GM12878 (cell line): ENCODE data around the gene LRP10. TPM values are rescaled to one million over a fixed set of nuclear protein-coding genes. Genes with fewer than 3 reads are reported as not detected.
A peak's percentile ranks its signal among the peaks of the same experiment; 100 is the strongest.

Experiments
- ASH2L ChIP-seq: fragments of 300-600, 200-600 bp; sonication (generic); IDR thresholded peaks from 2 replicates; pipeline ENCODE4 v1.6.1; 2017; ENCODE audit warnings: low read depth, mild to moderate bottlenecking, borderline replicate concordance
- BCL11A ChIP-seq: IDR thresholded peaks from 2 replicates; pipeline ENCODE4 v1.6.1; 2011; ENCODE audit warnings: low read depth, low read length
- BRCA1 ChIP-seq: IDR thresholded peaks from 2 replicates; pipeline ENCODE4 v1.6.1; 2011; ENCODE audit warnings: low read depth, low read length, improper control_type of control experiment
- CEBPB ChIP-seq, 2 experiments: fragments of 150-350 bp in 1 of 2; IDR thresholded peaks; 2 replicates each; pipeline ENCODE4 v1.6.1; 2012 to 2014; ENCODE audit warnings: low read depth in 2 of 2, low read length in 2 of 2, borderline replicate concordance in 1 of 2, inconsistent platforms in 1 of 2
- CUX1 ChIP-seq: IDR thresholded peaks from 2 replicates; pipeline ENCODE4 v1.6.1; 2012; ENCODE audit warnings: improper control_type of control experiment, low read depth, low read length; ENCODE audit not compliant: insufficient replicate concordance
- DPF2 ChIP-seq: fragments of 450-650 bp; IDR thresholded peaks from 2 replicates; pipeline ENCODE4 v1.6.1; 2017; ENCODE audit warnings: mild to moderate bottlenecking
- ESRRA ChIP-seq: IDR thresholded peaks from 2 replicates; pipeline ENCODE4 v1.6.1; 2012; ENCODE audit warnings: mild to moderate bottlenecking, low read length, improper control_type of control experiment
- HDGF ChIP-seq: fragments of 450-650 bp; IDR thresholded peaks from 2 replicates; pipeline ENCODE4 v1.6.1; 2016; ENCODE audit warnings: antibody characterized with exemption
- IKZF2 ChIP-seq, 2 experiments: fragments of 450-650 bp; IDR thresholded peaks; 2 replicates each; pipeline ENCODE4 v1.6.1; 2017; ENCODE audit warnings: mild to moderate bottlenecking in 2 of 2, moderate library complexity in 2 of 2
- MYC ChIP-seq: IDR thresholded peaks from 2 replicates; pipeline ENCODE4 v1.6.1; 2011; ENCODE audit warnings: mild to moderate bottlenecking, low read length, moderate library complexity, inconsistent platforms; ENCODE audit not compliant: insufficient read depth, insufficient replicate concordance, insufficient read length, severe bottlenecking
- NR2F1 ChIP-seq: fragments of 450-650 bp; conservative IDR thresholded peaks from 2 replicates; pipeline ENCODE4 v1.6.1; 2017; ENCODE audit warnings: mild to moderate bottlenecking
- RELA ChIP-seq: fragments of 450-650 bp; IDR thresholded peaks from 2 replicates; pipeline ENCODE4 v1.8.0; 2014; ENCODE audit warnings: borderline replicate concordance; ENCODE audit not compliant: partially characterized antibody
- RELB ChIP-seq: fragments of 450-650 bp; IDR thresholded peaks from 2 replicates; pipeline ENCODE4 v1.6.1; 2017; ENCODE audit warnings: low read depth, mild to moderate bottlenecking, moderate library complexity
- SIN3A ChIP-seq: IDR thresholded peaks from 2 replicates; pipeline ENCODE4 v1.6.1; 2012; ENCODE audit warnings: low read depth, low read length, improper control_type of control experiment
- SUZ12 ChIP-seq: fragments of 200-600 bp; sonication (generic); IDR thresholded peaks from one replicate; pipeline ENCODE4 v1.6.1; 2018; ENCODE audit warnings: antibody characterized with exemption, mild to moderate bottlenecking; ENCODE audit not compliant: unreplicated experiment
- polyA plus RNA-seq, 11 experiments: library from polyadenylated mRNA; depleted of rRNA in 4 of 11; unstranded in 6 of 11; stranded (reverse) in 5 of 11; fragments of >200 nt; fragmentation: Nextera tagmentation in 4 of 11; fragmentation: Illumina TruSeq in 1 of 11; extraction: Ambion mirVana in 4 of 11; extraction: Trizol in 1 of 11; gene quantifications; 1 replicate in 1 of 11; 2 replicates in 10 of 11; pipeline versions ENCODE4 v1.2.1 to v1.2.3, GENCODE V29; 2011 to 2016; ENCODE audit warnings: inconsistent platforms in 2 of 11, missing spikeins in 2 of 11, low read depth in 1 of 11
- total RNA-seq, 4 experiments: library from RNA; depleted of rRNA in 3 of 4; stranded (reverse); fragments of >200 nt in 3 of 4; fragmentation: Illumina TruSeq in 1 of 4; extraction: Trizol in 1 of 4; gene quantifications; 2 replicates each; pipeline versions ENCODE4 v1.2.1 to v1.2.3, GENCODE V29; 2013 to 2021
- TF ChIP-seq, protein P1 (sequence below): fragments of 150-350 bp; IDR thresholded peaks from 2 replicates; pipeline ENCODE4 v1.6.1; 2016; ENCODE audit warnings: low read depth, low read length

LRP10 gene
- total and polyA plus RNA-seq, 10 of the 15 experiments (the other 5 are each of a cell fraction or from before 2014, with no cell fraction given): 3.0 to 56.9 (median 20.9) TPM

GRCh38 chr14:22887260-22887989 is 15.9 kb downstream of the LRP10 start (continued):
- no peak for TF ChIP-seq CUX1
- no peak; the same call in 1 of the 2 replicates for TF ChIP-seq HDGF
- TF ChIP-seq NR2F1: no peak
- TF ChIP-seq ESRRA: no peak
- no peak for TF ChIP-seq MYC
- peak; percentile 97 for TF ChIP-seq RELB
- TF ChIP-seq, protein P1, sequence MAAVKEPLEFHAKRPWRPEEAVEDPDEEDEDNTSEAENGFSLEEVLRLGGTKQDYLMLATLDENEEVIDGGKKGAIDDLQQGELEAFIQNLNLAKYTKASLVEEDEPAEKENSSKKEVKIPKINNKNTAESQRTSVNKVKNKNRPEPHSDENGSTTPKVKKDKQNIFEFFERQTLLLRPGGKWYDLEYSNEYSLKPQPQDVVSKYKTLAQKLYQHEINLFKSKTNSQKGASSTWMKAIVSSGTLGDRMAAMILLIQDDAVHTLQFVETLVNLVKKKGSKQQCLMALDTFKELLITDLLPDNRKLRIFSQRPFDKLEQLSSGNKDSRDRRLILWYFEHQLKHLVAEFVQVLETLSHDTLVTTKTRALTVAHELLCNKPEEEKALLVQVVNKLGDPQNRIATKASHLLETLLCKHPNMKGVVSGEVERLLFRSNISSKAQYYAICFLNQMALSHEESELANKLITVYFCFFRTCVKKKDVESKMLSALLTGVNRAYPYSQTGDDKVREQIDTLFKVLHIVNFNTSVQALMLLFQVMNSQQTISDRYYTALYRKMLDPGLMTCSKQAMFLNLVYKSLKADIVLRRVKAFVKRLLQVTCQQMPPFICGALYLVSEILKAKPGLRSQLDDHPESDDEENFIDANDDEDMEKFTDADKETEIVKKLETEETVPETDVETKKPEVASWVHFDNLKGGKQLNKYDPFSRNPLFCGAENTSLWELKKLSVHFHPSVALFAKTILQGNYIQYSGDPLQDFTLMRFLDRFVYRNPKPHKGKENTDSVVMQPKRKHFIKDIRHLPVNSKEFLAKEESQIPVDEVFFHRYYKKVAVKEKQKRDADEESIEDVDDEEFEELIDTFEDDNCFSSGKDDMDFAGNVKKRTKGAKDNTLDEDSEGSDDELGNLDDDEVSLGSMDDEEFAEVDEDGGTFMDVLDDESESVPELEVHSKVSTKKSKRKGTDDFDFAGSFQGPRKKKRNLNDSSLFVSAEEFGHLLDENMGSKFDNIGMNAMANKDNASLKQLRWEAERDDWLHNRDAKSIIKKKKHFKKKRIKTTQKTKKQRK: no peak
- TF ChIP-seq DPF2: no peak
- TF ChIP-seq SUZ12: no peak
- TF ChIP-seq IKZF2 (IDR thresholded peaks at IDR 0.05): no peak; a peak in 1 of 4 replicates
- no peak for TF ChIP-seq BCL11A
- TF ChIP-seq CEBPB (IDR thresholded peaks at IDR 0.05; ENCODE audit: borderline replicate concordance in 1 of 2, low read depth in 2 of 2, low read length in 2 of 2): no peak
- no peak for TF ChIP-seq ASH2L
- TF ChIP-seq SIN3A: no peak; the same call in 1 of the 2 replicates
- no peak for TF ChIP-seq BRCA1
- TF ChIP-seq RELA: no peak
